Heart right ventricle (tissue), 16 donors: ENCODE results near the gene FUBP3. TPM values are rescaled to one million over a fixed set of nuclear protein-coding genes. Genes with fewer than 3 reads are reported as not detected.

Experiments used
- ATAC-seq, 8 donors: fragments of 200-7000 bp; cut with Tn5 transposase; one replicate each; pipeline ENCODE4 v1.9.1; 2020; ENCODE audit warnings: mild to moderate bottlenecking in 8 of 8, moderate library complexity in 8 of 8, moderate number of reproducible peaks in 1 of 8
- DNase-seq, 2 donors: peaks; one replicate each; pipeline ENCODE4 v3.0.0-alpha.2; 2020
- H3K27ac ChIP-seq, 10 donors: fragments of 200-600 bp; sonication (generic) in 2 of 10; one replicate each; pipeline versions ENCODE4 v1.5.0 to v1.8.0; 2020 to 2022; ENCODE audit warnings: mild to moderate bottlenecking in 3 of 10
- H3K27me3 ChIP-seq, 7 donors: fragments of 200-600 bp; one replicate each; pipeline ENCODE4 v1.8.0; 2021 to 2022; ENCODE audit warnings: mild to moderate bottlenecking in 2 of 7
- H3K36me3 ChIP-seq, 9 donors: fragments of 200-600 bp; sonication (generic) in 1 of 9; one replicate each; pipeline versions ENCODE4 v1.5.0 to v1.8.0; 2020 to 2022; ENCODE audit warnings: mild to moderate bottlenecking in 2 of 9
- H3K4me1 ChIP-seq, 9 donors: fragments of 200-600 bp; sonication (generic) in 1 of 9; one replicate each; pipeline versions ENCODE4 v1.5.0 to v1.8.0; 2020 to 2022; ENCODE audit warnings: mild to moderate bottlenecking in 4 of 9
- H3K4me3 ChIP-seq, 10 donors: fragments of 200-600 bp; sonication (generic) in 2 of 10; one replicate each; pipeline versions ENCODE4 v1.5.0 to v1.8.0; 2020 to 2022; ENCODE audit warnings: mild to moderate bottlenecking in 7 of 10, moderate library complexity in 2 of 10
- H3K9me3 ChIP-seq, 11 donors: fragments of 200-600 bp in 10 of 11; sonication (generic) in 2 of 11; one replicate each; pipeline versions ENCODE4 v1.5.0 to v1.8.0; 2013 to 2022; ENCODE audit warnings: mild to moderate bottlenecking in 2 of 11, control low read depth in 1 of 11, moderate library complexity in 1 of 11
- CTCF ChIP-seq, 9 donors: fragments of 200-600 bp; sonication (generic) in 2 of 9; IDR thresholded peaks; one replicate each; pipeline versions ENCODE4 v1.5.0 to v1.8.0; 2021 to 2022; ENCODE audit warnings: antibody characterized with exemption in 9 of 9, mild to moderate bottlenecking in 5 of 9, moderate library complexity in 1 of 9
- WGBS, 2 donors: extraction: QIAGEN DNeasy Blood & Tissue Kit; methylation state at CpG; one replicate each; pipeline ENCODE4 v1.1.7; 2013; ENCODE audit warnings: inconsistent platforms in 1 of 2; 5-methylcytosine and 5-hydroxymethylcytosine counted together
- intact Hi-C, 10 donors: fragments of 100-400 bp; cut with DNase I; formaldehyde crosslinking; loops; one replicate each; pipeline versions ENCODE4 v1.11.1 to v1.14.2; 2022
- polyA plus RNA-seq, 2 donors: library from polyadenylated mRNA; stranded (reverse); fragments of 200-250 nt; gene quantifications; one replicate each; pipeline ENCODE4 v1.2.3, GENCODE V29; 2013
- total RNA-seq, 10 donors: library from RNA; stranded (reverse); fragmentation: NEBNext Ultra II Directional in 3 of 10; extraction: Animal tissue kit (Norgen Biotek cat#: 25700) in 3 of 10; gene quantifications; one replicate each; pipeline versions ENCODE4 v1.2.1 to v1.2.4, GENCODE V29; 2021 to 2023
- donor health status: Arrhythmogenic right ventricular cardiomyopathy.
- donor health status: ischemic (EF 13 %, LVEDD 7.1; RV severe dilation, severe dysfunction).
- donor health status: healthy with polysubstance abuse.
- donor health status: DM: no; HTN: yes; CAD: no.
- donor health status: DM: no; HTN: no; CAD: no.
- donor health status: ischemic (EF 25% LVEDD 6.9; RV normal size, moderate dysfunction).
- donor health status: ischemic (EF 25% LVEDD 5.7; RV mildly dilated, moderate dysfunction).
- donor health status: healthy.
- donor health status: DM: yes; HTN: yes; CAD: no.
- donor health status: Ischemic cardiomyopathy.
- donor health status: ischemic (EF 35%, LVEDD 5.7; RV mildly dilated, moderate dysfunction).
- donor health status: nonischemic (EF 11% LVEDD 7.7; RV severe dilation, severe dysfunction).
- donor health status: DM: yes; HTN: yes; CAD: no.
- donor health status: PGD.
- donor health status: ischemic (EF 29% LVEDD 5.4; RV normal size, mild dysfunction).
- donor health status: nonischemic (EF 23%, LVEDD 6.1; RV moderate dilation, normal function).

Gene FUBP3
- total and polyA plus RNA-seq, 12 donors: 16.8 to 40.3 (median 26.9) TPM

GRCh38 chr9:130548103-130548502 is 31.3 kb upstream of the FUBP3 start:
- ATAC-seq: no peak
- DNase-seq: no peak
- Histone ChIP-seq H3K27ac (no peak overlapping the region), H3K36me3 (no peaks in the 10 kb centered on the region), H3K9me3 (peaks cover 0 to 8% (median 0%) of the 10 kb centered on the region in 11 donors), H3K27me3 (peaks cover 0 to 4% (median 0%) of the 10 kb centered on the region in 7 donors), H3K4me3 (no peak overlapping the region), H3K4me1 (no peaks in the 10 kb centered on the region)
- TF ChIP-seq CTCF (IDR thresholded peaks at IDR 0.05): no peak
- intact Hi-C loops: no loop called here
- WGBS, 2 donors: 82 to 90% methylated on average over 6 of the region's 6 CpGs

- WGBS, 2 donors: 89 to 92% methylated on average over 5 of the region's 5 CpGs
- intact Hi-C loops: no loop called here
- no peaks in the 10 kb centered on the region for H3K4me1 ChIP-seq
- no peak for TF ChIP-seq CTCF (IDR thresholded peaks at IDR 0.05)
- no peak overlapping the region for H3K4me3 ChIP-seq
- no peak for ATAC-seq
- DNase-seq: no peak
- H3K27ac ChIP-seq: no peak overlapping the region
- no peaks in the 10 kb centered on the region for H3K36me3 ChIP-seq
- peaks cover 0 to 6% (median 0%) of the 10 kb centered on the region in 7 donors for H3K27me3 ChIP-seq
- peaks cover 0 to 8% (median 0%) of the 10 kb centered on the region in 11 donors for H3K9me3 ChIP-seq
Observed at GRCh38 chr9:130549093-130549735, 30.2 kb upstream of the FUBP3 start.

- no peak overlapping the region for H3K4me3 ChIP-seq
- TF ChIP-seq CTCF (IDR thresholded peaks at IDR 0.05): no peak
- H3K4me1 ChIP-seq: no peaks in the 10 kb centered on the region
- WGBS, 2 donors: 81 to 84% methylated on average over 5 of the region's 5 CpGs
- intact Hi-C loops: no loop called here
- peaks cover 0 to 17% (median 6%) of the 10 kb centered on the region in 7 donors for H3K27me3 ChIP-seq
- no peak overlapping the region for H3K27ac ChIP-seq
- DNase-seq: no peak
- ATAC-seq: no peak
- peaks cover 0 to under 1% (median 0%) of the 10 kb centered on the region in 11 donors for H3K9me3 ChIP-seq
- no peaks in the 10 kb centered on the region for H3K36me3 ChIP-seq
Observed at GRCh38 chr9:130554606-130555005, 24.8 kb upstream of the FUBP3 start.

GRCh38 chr9:130555061-130555460 is 24.3 kb upstream of the FUBP3 start:
- H3K4me3 ChIP-seq: no peak overlapping the region
- H3K27ac ChIP-seq: no peak overlapping the region
- DNase-seq: no peak
- TF ChIP-seq CTCF (IDR thresholded peaks at IDR 0.05): no peak
- H3K4me1 ChIP-seq: no peaks in the 10 kb centered on the region
- no peaks in the 10 kb centered on the region for H3K36me3 ChIP-seq
- ATAC-seq: no peak
- intact Hi-C loops: no loop called here
- WGBS, 2 donors: 84 to 88% methylated on average over 6 of the region's 6 CpGs
- no peaks in the 10 kb centered on the region for H3K9me3 ChIP-seq
- peaks cover 0 to 17% (median 6%) of the 10 kb centered on the region in 7 donors for H3K27me3 ChIP-seq
